PC-9 (cell line): ENCODE results near the gene TJP2. TPM values are rescaled to one million over a fixed set of nuclear protein-coding genes. Genes with fewer than 3 reads are reported as not detected.

Source experiments
- BruUV-seq: library from RNA; stranded (reverse); fragments of 400-500 nt; replicated peaks from 2 replicates; lab custom pipeline; 2021; lab: Mats Ljungman, UMichigan
- CTCF ChIA-PET: fragments of 300-600 bp; sonication (Branson Sonifier 250); formaldehyde crosslinking; loops from one replicate; lab custom pipeline; 2022; ENCODE audit warnings: antibody characterized with exemption; lab: Charles Lee
- POLR2A ChIA-PET: fragments of 300-600 bp; sonication (Branson Sonifier 250); formaldehyde crosslinking; loops from one replicate; lab custom pipeline; 2022; ENCODE audit warnings: antibody characterized with exemption; ENCODE audit not compliant: unreplicated experiment; lab: Charles Lee
- DNase-seq, 2 experiments: peaks; one replicate each; pipeline versions ENCODE4 v3.0.0 to v3.0.0-alpha.2; 2015 to 2022; ENCODE audit warnings: mixed read lengths in 1 of 2
- H2AFZ ChIP-seq: fragments of 200-600 bp; sonication (generic); 2 replicates; pipeline ENCODE4 v1.8.1; 2017; ENCODE audit warnings: antibody characterized with exemption
- H3F3A ChIP-seq: fragments of 200-600 bp; sonication (generic); 2 replicates; pipeline ENCODE4 v1.8.1; 2017; ENCODE audit warnings: antibody characterized with exemption, mild to moderate bottlenecking, low read depth; ENCODE audit not compliant: insufficient read depth
- H3K27ac ChIP-seq: fragments of 200-600 bp; sonication (generic); 2 replicates; pipeline ENCODE4 v1.6.1; 2016; ENCODE audit warnings: mixed run types
- H3K27me3 ChIP-seq: fragments of 200-600 bp; sonication (generic); 2 replicates; pipeline ENCODE4 v1.6.1; 2016; ENCODE audit warnings: low read depth, mixed run types; ENCODE audit not compliant: insufficient read depth
- H3K36me3 ChIP-seq: fragments of 200-600 bp; sonication (generic); 2 replicates; pipeline ENCODE4 v1.6.1; 2016; ENCODE audit warnings: low read depth, mixed run types
- H3K4me1 ChIP-seq: fragments of 200-600 bp; sonication (generic); replicated peaks from 2 replicates; pipeline ENCODE4 v1.6.1; 2016; ENCODE audit warnings: mixed run types; ENCODE audit not compliant: insufficient read depth
- H3K4me2 ChIP-seq: fragments of 200-600 bp; sonication (generic); 2 replicates; pipeline ENCODE4 v1.6.1; 2017; ENCODE audit warnings: mixed run types
- H3K4me3 ChIP-seq: fragments of 200-600 bp; sonication (generic); 2 replicates; pipeline ENCODE4 v1.6.1; 2016; ENCODE audit warnings: mixed run types
- H3K79me2 ChIP-seq: fragments of 200-600 bp; sonication (generic); 2 replicates; pipeline ENCODE4 v1.6.1; 2017; ENCODE audit warnings: low read depth, mixed run types
- H3K9me2 ChIP-seq: fragments of 200-600 bp; sonication (generic); 2 replicates; pipeline ENCODE4 v1.8.1; 2017; ENCODE audit warnings: mild to moderate bottlenecking; ENCODE audit not compliant: insufficient read depth
- H3K9me3 ChIP-seq: fragments of 200-600 bp; sonication (generic); 2 replicates; pipeline ENCODE4 v1.8.1; 2016; ENCODE audit warnings: low read depth; ENCODE audit not compliant: insufficient read depth
- H4K20me1 ChIP-seq: fragments of 200-600 bp; sonication (generic); 2 replicates; pipeline ENCODE4 v1.8.1; 2017; ENCODE audit not compliant: insufficient read depth
- EZH2 ChIP-seq: fragments of 200-600 bp; sonication (generic); IDR thresholded peaks from 2 replicates; pipeline ENCODE4 v1.8.0; 2017; ENCODE audit warnings: antibody characterized with exemption, low read depth
- intact Hi-C: fragments of 100-400 bp; cut with micrococcal nuclease; formaldehyde crosslinking; loops from one replicate; pipeline ENCODE4 v1.10.0; 2022; ENCODE audit not compliant: unreplicated experiment
- total RNA-seq: library from RNA; stranded (reverse); gene quantifications from 2 replicates; pipeline ENCODE4 v1.2.3, GENCODE V29; 2021
- TF ChIP-seq, protein P1 (sequence below): fragments of 200-600 bp; sonication (generic); conservative IDR thresholded peaks from 2 replicates; pipeline ENCODE4 v1.6.1; 2017; ENCODE audit warnings: mixed run types, antibody characterized with exemption, mild to moderate bottlenecking, moderate library complexity

TJP2 gene
- total RNA-seq, 1 experiment from 2014 or later, result 143 TPM

DNA sequence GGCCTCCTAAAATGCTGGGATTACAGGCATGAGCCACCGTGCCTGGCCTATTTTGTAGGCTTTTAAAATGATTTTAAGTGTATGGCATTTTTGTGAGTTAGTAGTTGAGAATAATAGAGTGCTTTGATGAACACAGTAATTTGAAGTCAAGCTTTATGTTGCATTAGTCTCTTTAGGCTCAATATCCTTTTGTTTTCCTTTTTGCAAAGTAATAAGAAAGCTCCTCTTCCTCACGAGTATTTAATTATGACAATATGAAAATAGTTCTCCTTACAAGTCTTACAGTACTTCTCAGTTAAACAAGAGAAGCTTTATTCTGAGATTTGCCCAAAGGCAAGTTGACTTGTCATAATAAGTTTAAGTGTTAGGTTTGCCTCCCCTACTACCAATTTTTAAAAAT, 69.0 kb downstream of the TJP2 start:
- no peaks in the 10 kb centered on the region for H3K27me3 ChIP-seq
- no peaks in the 10 kb centered on the region for H3K9me2 ChIP-seq
- peaks cover 43% of the 10 kb centered on the region for H3K36me3 ChIP-seq
- ChIA-PET CTCF (interaction anchor here (0.6 kb wide), 1 partner anchor 85 kb away, joined by 6 read pairs; no protein-coding TSS in a partner anchor), POLR2A (no interaction called here)
- BruUV-seq, result no TSS peak
- H3K4me3 ChIP-seq, result no peak overlapping the region
- DNase-seq, result no peak
- H3K79me2 ChIP-seq, result no peaks in the 10 kb centered on the region
- H4K20me1 ChIP-seq, result no peaks in the 10 kb centered on the region
- no peak overlapping the region for H3K4me2 ChIP-seq
- H3K9me3 ChIP-seq, result no peaks in the 10 kb centered on the region
- H3K27ac ChIP-seq, result no peak overlapping the region
- no peak for TF ChIP-seq EZH2
- TF ChIP-seq, protein P1, sequence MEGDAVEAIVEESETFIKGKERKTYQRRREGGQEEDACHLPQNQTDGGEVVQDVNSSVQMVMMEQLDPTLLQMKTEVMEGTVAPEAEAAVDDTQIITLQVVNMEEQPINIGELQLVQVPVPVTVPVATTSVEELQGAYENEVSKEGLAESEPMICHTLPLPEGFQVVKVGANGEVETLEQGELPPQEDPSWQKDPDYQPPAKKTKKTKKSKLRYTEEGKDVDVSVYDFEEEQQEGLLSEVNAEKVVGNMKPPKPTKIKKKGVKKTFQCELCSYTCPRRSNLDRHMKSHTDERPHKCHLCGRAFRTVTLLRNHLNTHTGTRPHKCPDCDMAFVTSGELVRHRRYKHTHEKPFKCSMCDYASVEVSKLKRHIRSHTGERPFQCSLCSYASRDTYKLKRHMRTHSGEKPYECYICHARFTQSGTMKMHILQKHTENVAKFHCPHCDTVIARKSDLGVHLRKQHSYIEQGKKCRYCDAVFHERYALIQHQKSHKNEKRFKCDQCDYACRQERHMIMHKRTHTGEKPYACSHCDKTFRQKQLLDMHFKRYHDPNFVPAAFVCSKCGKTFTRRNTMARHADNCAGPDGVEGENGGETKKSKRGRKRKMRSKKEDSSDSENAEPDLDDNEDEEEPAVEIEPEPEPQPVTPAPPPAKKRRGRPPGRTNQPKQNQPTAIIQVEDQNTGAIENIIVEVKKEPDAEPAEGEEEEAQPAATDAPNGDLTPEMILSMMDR, result no peak
- no peaks in the 10 kb centered on the region for H3K4me1 ChIP-seq
- H3F3A ChIP-seq, result no peaks in the 10 kb centered on the region
- intact Hi-C loops, result no loop called here
- no peak overlapping the region for H2AFZ ChIP-seq

GRCh38 chr9:69246629-69247028, 72.6 kb downstream of the TJP2 start:
- DNase-seq, result no peak
- H3K27ac ChIP-seq, result no peak overlapping the region
- no peaks in the 10 kb centered on the region for H3K9me3 ChIP-seq
- H4K20me1 ChIP-seq, result 0 out of 2 replicates have a peak, but pooled peaks cover 3% of the 10 kb centered on the region
- BruUV-seq, result no TSS peak
- POLR2A ChIA-PET, result no interaction called here
- H3F3A ChIP-seq, result no peaks in the 10 kb centered on the region
- peaks cover 36% of the 10 kb centered on the region for H3K36me3 ChIP-seq
- CTCF ChIA-PET, result no interaction called here
- no peak overlapping the region for H3K4me3 ChIP-seq
- H3K4me2 ChIP-seq, result no peak overlapping the region
- no peaks in the 10 kb centered on the region for H3K79me2 ChIP-seq
- TF ChIP-seq, protein P1, result no peak
- no peak for TF ChIP-seq EZH2
- H3K27me3 ChIP-seq, result no peaks in the 10 kb centered on the region
- H3K4me1 ChIP-seq, result no peaks in the 10 kb centered on the region
- no peak overlapping the region for H2AFZ ChIP-seq
- no peaks in the 10 kb centered on the region for H3K9me2 ChIP-seq
- intact Hi-C loops, result no loop called here

- H3K36me3 ChIP-seq, result peaks cover 41% of the 10 kb centered on the region
- BruUV-seq, result no TSS peak
- TF ChIP-seq, protein P1, result no peak
- no peak for TF ChIP-seq EZH2
- no peaks in the 10 kb centered on the region for H3K9me2 ChIP-seq
- POLR2A ChIA-PET, result no interaction called here
- H2AFZ ChIP-seq, result no peak overlapping the region
- intact Hi-C loops, result no loop called here
- CTCF ChIA-PET, result no interaction called here
- no peaks in the 10 kb centered on the region for H3K79me2 ChIP-seq
- DNase-seq, result no peak
- H3K9me3 ChIP-seq, result no peaks in the 10 kb centered on the region
- H3K4me2 ChIP-seq, result no peak overlapping the region
- H3K27me3 ChIP-seq, result no peaks in the 10 kb centered on the region
- H3K27ac ChIP-seq, result no peak overlapping the region
- no peaks in the 10 kb centered on the region for H3F3A ChIP-seq
- no peak overlapping the region for H3K4me3 ChIP-seq
- no peaks in the 10 kb centered on the region for H3K4me1 ChIP-seq
- H4K20me1 ChIP-seq, result 0 out of 2 replicates have a peak, but pooled peaks cover 3% of the 10 kb centered on the region
Observed at GRCh38 chr9:69248005-69248404, 73.9 kb downstream of the TJP2 start.
